GM19025 (cell line): ENCODE results near the gene PGAP1.

Experiments used
- ATAC-seq: cut with Tn5 transposase; IDR thresholded peaks from one replicate; pipeline ENCODE4 v1.9.1; 2021; ENCODE audit warnings: mild to moderate bottlenecking, low read depth, moderate library complexity; ENCODE audit not compliant: unreplicated experiment

PGAP1 gene

GRCh38 chr2:196808083-196808665 is 118.3 kb downstream of the PGAP1 start:
- ATAC-seq: no peak

- ATAC-seq: no peak
Measured at GRCh38 chr2:196804381-196804780, 122.1 kb downstream of the PGAP1 start.

- no peak for ATAC-seq
Measured at GRCh38 chr2:196802401-196802800, 124.1 kb downstream of the PGAP1 start.

GRCh38 chr2:196801674-196802261 is 124.7 kb downstream of the PGAP1 start:
- no peak for ATAC-seq

GRCh38 chr2:196798980-196799379 is 127.5 kb downstream of the PGAP1 start:
- ATAC-seq: no peak

GRCh38 chr2:196792865-196793264 is 133.6 kb downstream of the PGAP1 start:
- no peak for ATAC-seq

- no peak for ATAC-seq
Measured at GRCh38 chr2:196783431-196784094, 142.9 kb downstream of the PGAP1 start.
